ENCODE measurements around the gene P3H2. TPM values are rescaled to one million over a fixed set of nuclear protein-coding genes. Genes with fewer than 3 reads are reported as not detected.
A peak's percentile ranks its signal among the peaks of the same experiment; 100 is the strongest.

Gene P3H2
- polyA plus RNA-seq, 1 experiment = 32.6 TPM

DNA sequence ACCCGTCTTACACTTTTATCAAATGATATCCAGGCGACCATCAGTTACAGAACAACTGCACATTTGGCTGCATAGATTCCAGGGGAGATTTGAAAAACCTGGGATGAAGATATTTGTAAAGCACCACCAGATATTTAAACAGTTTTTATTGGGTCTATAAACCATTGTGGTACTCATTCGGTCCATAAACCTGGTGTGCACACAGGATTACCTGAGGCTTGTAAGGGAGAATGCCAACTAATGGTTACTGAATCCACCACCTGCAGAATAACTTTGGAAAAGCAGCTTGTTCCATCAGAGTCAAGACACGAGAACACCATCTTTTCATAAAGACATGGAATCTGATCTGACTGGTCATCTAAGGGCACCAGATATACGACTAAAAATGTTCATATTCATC lies 80.6 kb downstream of the P3H2 start:
- no peak for DNase-seq (ENCODE audit: low read depth, low spot score)
- TF ChIP-seq, protein P1, sequence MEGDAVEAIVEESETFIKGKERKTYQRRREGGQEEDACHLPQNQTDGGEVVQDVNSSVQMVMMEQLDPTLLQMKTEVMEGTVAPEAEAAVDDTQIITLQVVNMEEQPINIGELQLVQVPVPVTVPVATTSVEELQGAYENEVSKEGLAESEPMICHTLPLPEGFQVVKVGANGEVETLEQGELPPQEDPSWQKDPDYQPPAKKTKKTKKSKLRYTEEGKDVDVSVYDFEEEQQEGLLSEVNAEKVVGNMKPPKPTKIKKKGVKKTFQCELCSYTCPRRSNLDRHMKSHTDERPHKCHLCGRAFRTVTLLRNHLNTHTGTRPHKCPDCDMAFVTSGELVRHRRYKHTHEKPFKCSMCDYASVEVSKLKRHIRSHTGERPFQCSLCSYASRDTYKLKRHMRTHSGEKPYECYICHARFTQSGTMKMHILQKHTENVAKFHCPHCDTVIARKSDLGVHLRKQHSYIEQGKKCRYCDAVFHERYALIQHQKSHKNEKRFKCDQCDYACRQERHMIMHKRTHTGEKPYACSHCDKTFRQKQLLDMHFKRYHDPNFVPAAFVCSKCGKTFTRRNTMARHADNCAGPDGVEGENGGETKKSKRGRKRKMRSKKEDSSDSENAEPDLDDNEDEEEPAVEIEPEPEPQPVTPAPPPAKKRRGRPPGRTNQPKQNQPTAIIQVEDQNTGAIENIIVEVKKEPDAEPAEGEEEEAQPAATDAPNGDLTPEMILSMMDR (IDR thresholded peaks at IDR 0.05; ENCODE audit: low read depth, low read length) = no peak
- no peak overlapping the region for H3K4me3 ChIP-seq (ENCODE audit: low read depth, low read length)
- H3K27me3 ChIP-seq (ENCODE audit: control insufficient read depth, insufficient read depth, low read length) = no peaks in the 10 kb centered on the region
- no peak overlapping the region for H3K27ac ChIP-seq (ENCODE audit: low read depth, low read length)
- POLR2A ChIA-PET = no interaction called here
- CTCF ChIA-PET = interaction anchor here (1.5 kb wide), 1 partner anchor 162 kb away, joined by 3 read pairs; no protein-coding TSS in a partner anchor
- no peaks in the 10 kb centered on the region for H3K9me3 ChIP-seq (ENCODE audit: control insufficient read depth, insufficient read depth, low read length)

DNA sequence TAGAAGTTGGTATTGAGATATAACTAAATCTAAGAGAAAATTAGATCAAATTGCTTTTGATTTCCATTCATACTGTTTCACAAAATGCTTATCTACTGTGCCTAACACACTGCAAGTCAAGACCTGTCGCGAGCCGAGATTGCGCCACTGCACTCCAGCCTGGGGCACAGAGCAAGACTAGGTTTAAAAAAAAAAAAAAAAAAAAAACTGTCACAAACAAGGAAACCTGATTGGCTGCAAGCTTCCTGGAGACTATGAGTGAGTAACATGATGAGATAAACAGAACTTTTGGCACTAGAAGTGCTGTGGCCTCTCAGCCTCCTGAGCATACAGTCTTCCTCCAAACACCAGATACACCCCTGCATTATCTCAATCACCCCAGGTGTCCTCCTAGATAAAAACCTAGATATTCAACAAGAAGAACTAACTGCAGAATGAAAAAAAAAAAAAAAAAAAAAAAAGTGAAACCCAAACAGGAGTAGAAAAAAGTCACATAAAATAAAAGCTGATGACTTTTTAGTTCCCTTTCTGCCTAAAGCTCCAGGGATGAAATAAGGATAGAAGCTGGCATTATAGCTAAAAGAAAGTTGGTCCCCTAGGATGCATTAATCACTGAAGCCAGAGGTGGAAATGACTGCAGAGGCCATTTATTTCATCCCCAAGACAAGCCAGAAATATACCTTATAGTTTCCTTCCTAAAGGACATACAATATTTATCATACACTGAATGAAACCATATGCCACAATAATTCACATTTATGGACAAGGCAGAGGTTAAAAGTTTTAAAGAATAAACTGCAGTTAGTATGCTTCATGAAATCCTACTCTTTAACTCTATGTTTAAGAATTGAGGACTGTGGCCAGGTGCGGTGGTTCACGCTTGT lies 82.4 kb downstream of the P3H2 start:
- ChIA-PET CTCF (interaction anchor here (0.6 to 1.5 kb wide), 6 partner anchors 12 to 161 kb away, joined by 3 to 7 read pairs (median 4); no protein-coding TSS in a partner anchor), POLR2A (interaction anchor here (0.6 to 0.9 kb wide), 5 partner anchors 14 to 134 kb away, joined by 3 to 10 read pairs (median 4); no protein-coding TSS in a partner anchor)
- no peak overlapping the region for H3K27ac ChIP-seq (ENCODE audit: low read depth, low read length)
- TF ChIP-seq, protein P1 (IDR thresholded peaks at IDR 0.05; ENCODE audit: low read depth, low read length) = no peak
- no peaks in the 10 kb centered on the region for H3K9me3 ChIP-seq (ENCODE audit: control insufficient read depth, insufficient read depth, low read length)
- no peaks in the 10 kb centered on the region for H3K27me3 ChIP-seq (ENCODE audit: control insufficient read depth, insufficient read depth, low read length)
- H3K4me3 ChIP-seq (ENCODE audit: low read depth, low read length) = no peak overlapping the region
- peak; percentile 42 for DNase-seq (ENCODE audit: low read depth, low spot score)

DNA sequence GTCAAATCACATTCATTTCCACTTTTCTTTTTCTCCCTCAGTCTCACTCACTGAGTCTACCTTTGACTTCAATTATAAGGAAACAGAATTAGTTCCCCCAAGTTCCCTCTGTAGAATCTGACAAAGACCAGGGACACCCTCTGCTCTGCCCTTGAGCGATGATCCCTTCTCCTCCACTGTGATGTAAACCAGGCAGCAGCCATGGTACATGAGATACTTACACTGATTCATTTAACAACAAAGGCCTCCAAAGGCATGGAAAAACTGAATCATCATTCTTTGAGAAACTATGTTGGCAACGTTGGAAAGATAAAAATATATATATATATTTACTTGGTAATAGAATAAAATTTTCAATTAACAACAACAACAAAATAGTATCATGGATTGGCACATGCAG lies 84.1 kb downstream of the P3H2 start:
- Histone ChIP-seq H3K9me3 (ENCODE audit: control insufficient read depth, insufficient read depth, low read length) (no peaks in the 10 kb centered on the region), H3K4me3 (ENCODE audit: low read depth, low read length) (no peak overlapping the region), H3K27ac (ENCODE audit: low read depth, low read length) (no peak overlapping the region), H3K27me3 (ENCODE audit: control insufficient read depth, insufficient read depth, low read length) (no peaks in the 10 kb centered on the region)
- POLR2A ChIA-PET = no interaction called here
- TF ChIP-seq, protein P1 (IDR thresholded peaks at IDR 0.05; ENCODE audit: low read depth, low read length) = no peak
- CTCF ChIA-PET = interaction anchor here (1.0 to 1.5 kb wide), 2 partner anchors 11 to 17 kb away, joined by 3 read pairs; no protein-coding TSS in a partner anchor
- DNase-seq (ENCODE audit: low read depth, low spot score) = no peak

DNA sequence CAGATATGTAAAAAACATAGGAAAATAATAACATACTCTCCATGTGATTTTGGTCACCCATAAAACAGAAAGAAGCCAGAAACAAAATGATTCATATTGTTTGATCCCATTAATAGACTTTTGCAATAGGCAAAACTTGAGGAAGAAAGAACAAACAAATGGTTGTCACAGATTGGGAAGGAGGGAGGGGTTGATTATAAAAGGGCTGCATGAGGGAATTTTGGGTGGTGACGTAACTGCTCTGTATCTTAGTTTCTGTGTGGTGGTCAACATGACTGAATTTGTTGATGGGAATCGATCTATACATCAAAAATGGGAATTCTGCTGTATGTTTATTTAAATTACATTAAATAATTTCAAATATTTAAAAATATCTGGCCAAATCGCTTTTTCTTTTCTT lies 86.3 kb downstream of the P3H2 start:
- Histone ChIP-seq H3K9me3 (ENCODE audit: control insufficient read depth, insufficient read depth, low read length) (no peaks in the 10 kb centered on the region), H3K27ac (ENCODE audit: low read depth, low read length) (no peak overlapping the region), H3K4me3 (ENCODE audit: low read depth, low read length) (no peak overlapping the region), H3K27me3 (ENCODE audit: control insufficient read depth, insufficient read depth, low read length) (no peaks in the 10 kb centered on the region)
- POLR2A ChIA-PET = no interaction called here
- CTCF ChIA-PET = interaction anchor here (0.6 to 1.0 kb wide), 3 partner anchors 43 to 288 kb away, joined by 3 to 4 read pairs (median 3); partner anchors contain the start of gene CLDN1
- TF ChIP-seq, protein P1 (IDR thresholded peaks at IDR 0.05; ENCODE audit: low read depth, low read length) = no peak
- no peak for DNase-seq (ENCODE audit: low read depth, low spot score)

DNA sequence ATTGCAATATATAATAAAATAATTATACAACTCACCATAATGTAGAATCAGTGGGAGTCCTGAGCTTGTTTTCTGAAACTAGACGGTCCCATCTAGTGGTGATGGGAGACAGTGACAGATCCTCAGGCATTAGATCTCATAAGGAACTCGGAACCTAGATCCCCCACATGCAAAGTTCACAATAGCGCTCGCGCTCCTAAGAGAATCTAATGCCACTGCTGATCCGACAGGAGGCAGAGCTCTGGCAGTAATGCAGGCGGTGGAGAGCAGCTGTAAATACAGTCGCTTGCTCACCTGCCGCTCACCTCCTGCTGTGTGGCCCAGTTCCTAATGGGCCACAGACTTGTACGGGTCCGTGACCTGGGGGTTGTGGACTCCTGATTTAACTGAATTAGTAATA lies 87.8 kb downstream of the P3H2 start:
- Histone ChIP-seq H3K27me3 (ENCODE audit: control insufficient read depth, insufficient read depth, low read length) (no peaks in the 10 kb centered on the region), H3K4me3 (ENCODE audit: low read depth, low read length) (no peak overlapping the region), H3K27ac (ENCODE audit: low read depth, low read length) (no peak overlapping the region), H3K9me3 (ENCODE audit: control insufficient read depth, insufficient read depth, low read length) (no peaks in the 10 kb centered on the region)
- POLR2A ChIA-PET = no interaction called here
- DNase-seq (ENCODE audit: low read depth, low spot score) = no peak
- CTCF ChIA-PET = no interaction called here
- TF ChIP-seq, protein P1 (IDR thresholded peaks at IDR 0.05; ENCODE audit: low read depth, low read length) = no peak

Data from AG04450 (cell line).